GM12801 (cell line): ENCODE measurements around the gene COL9A3.

ENCODE experiments used
- TF ChIP-seq, protein P1 (sequence below): IDR thresholded peaks from one replicate; pipeline ENCODE4 v1.5.1; 2011; ENCODE audit warnings: control low read depth; ENCODE audit not compliant: insufficient read length; ENCODE audit errors: extremely low read depth

COL9A3 gene

GRCh38 chr20:62776035-62776691 is 40.7 kb upstream of the COL9A3 start:
- TF ChIP-seq, protein P1, sequence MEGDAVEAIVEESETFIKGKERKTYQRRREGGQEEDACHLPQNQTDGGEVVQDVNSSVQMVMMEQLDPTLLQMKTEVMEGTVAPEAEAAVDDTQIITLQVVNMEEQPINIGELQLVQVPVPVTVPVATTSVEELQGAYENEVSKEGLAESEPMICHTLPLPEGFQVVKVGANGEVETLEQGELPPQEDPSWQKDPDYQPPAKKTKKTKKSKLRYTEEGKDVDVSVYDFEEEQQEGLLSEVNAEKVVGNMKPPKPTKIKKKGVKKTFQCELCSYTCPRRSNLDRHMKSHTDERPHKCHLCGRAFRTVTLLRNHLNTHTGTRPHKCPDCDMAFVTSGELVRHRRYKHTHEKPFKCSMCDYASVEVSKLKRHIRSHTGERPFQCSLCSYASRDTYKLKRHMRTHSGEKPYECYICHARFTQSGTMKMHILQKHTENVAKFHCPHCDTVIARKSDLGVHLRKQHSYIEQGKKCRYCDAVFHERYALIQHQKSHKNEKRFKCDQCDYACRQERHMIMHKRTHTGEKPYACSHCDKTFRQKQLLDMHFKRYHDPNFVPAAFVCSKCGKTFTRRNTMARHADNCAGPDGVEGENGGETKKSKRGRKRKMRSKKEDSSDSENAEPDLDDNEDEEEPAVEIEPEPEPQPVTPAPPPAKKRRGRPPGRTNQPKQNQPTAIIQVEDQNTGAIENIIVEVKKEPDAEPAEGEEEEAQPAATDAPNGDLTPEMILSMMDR: no peak

- TF ChIP-seq, protein P1: no peak
These were observed 39.9 kb upstream of the COL9A3 start for GRCh38 chr20:62776692-62777527.

DNA sequence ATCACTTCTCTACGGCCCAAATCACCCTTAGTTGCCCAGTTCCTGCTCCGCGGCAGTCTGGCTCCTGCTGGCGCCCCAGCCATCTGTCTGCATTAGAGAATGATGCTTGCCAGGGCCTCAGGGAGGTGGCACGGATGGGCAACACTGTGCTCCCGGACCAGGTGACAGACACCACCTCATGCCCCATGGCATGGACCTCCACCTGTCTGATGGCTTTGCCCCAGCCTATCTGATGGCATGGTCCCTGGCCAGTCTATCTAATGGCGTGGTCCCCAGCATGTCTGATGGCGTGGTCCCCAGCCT is 39.4 kb upstream of the COL9A3 start:
- TF ChIP-seq, protein P1: no peak

DNA sequence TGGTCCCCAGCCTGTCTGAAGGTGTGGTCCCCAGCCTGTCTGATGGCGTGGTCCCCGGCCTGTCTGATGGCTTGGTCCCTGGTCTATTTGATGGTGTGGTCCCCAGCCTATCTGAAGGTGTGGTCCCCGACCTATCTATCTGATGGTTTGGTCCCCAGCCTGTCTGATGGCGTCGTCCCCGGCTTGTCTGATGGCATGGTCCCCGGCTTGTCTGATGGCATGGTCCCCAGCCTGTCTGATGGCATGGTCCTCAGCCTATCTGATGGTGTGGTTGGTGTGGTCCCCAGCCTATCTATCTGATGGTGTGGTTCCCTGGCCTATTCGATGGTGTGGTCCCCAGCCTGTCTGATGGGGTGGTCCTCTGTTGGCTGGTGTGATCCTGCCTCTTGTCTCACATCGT is 38.8 kb upstream of the COL9A3 start:
- TF ChIP-seq, protein P1: no peak

DNA sequence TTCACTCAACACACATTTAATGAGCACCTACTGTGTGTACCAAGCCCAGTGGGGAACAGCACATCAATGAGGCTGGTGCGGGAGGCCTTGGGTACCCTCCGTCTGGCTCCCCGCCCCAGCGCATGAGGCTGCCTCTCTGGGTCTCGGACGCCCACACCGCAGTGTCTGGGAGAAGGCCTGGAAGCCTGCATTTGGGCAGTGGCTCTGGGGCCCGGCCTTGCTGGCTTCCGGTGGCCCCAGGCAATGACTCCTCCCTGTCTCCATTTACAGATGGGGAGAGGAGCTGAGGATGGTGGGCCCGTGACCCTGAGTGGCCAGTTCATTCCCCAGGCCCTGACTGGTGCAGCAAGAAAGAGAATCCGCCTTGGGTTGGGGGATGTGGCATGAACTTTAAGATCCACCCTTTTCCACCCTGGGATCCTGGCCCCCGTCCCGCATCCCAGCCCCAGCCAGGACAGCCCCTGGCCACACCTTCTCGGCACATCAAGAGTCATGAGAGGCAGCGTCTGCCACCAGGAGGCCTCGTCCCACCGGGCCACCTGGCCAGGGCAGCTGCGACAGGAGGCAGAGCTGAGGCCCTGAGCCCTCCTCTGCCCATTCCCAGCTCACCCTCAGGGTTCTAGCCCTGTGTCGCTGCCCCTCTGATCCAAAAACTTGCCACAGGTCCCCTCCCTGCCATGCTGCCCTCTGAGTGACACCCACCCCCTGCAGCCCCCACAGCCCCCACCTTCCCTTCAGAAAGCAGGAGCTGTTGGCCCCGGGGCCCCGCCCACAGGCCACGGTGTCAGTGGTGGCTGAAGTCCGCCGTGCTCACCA is 38.0 kb upstream of the COL9A3 start:
- TF ChIP-seq, protein P1: no peak

GRCh38 chr20:62779417-62779685 is 37.5 kb upstream of the COL9A3 start:
- TF ChIP-seq, protein P1: no peak

- TF ChIP-seq, protein P1: no peak
These were observed 36.6 kb upstream of the COL9A3 start for GRCh38 chr20:62780204-62780603.
